ENCODE results near the gene CTTN.

Gene CTTN

DNA sequence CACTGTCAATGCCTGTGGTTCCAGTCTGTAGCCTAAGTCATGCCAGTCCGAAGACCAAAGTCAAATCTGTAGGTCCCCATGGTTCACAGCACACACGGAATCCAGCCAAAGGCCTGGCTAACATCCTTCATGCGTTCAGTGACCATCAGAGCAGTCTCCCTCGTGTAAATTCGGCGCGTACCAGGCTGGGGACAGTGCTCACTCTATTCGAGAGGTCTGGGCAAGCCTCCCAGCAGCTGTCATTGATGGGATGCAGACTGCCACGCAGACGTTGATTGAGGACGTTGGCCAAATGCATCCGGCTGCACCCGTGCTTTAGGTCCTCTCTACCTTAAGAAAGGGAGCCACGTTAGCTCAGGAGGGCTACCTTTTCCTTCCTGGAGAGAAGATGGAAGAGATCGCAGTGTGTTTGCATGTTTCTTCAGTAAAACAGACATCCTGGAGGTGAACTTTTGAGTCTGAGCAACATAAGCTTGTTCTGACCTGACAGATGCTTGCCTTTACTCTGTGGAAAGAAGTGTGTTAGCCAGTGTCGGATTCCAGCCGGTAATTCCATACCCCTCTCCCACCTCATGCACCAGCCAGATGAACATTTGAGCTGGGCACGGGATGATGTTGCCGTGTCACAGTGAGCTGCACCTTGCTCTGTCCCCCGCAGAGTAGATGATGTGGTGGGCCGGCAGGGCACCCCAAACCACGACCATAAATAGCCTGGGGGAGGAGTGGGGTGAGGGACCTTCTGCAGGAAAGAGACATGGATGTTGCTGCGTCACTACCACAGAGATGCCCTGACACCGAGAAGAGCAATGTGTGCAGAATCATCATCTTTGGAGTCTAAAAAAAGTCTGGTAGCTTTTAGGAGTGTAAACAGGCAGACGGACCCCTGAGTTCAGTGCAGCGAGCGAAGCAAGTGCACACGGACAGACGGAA lies 12.2 kb downstream of the CTTN start:
- no peak for DNase-seq

DNA sequence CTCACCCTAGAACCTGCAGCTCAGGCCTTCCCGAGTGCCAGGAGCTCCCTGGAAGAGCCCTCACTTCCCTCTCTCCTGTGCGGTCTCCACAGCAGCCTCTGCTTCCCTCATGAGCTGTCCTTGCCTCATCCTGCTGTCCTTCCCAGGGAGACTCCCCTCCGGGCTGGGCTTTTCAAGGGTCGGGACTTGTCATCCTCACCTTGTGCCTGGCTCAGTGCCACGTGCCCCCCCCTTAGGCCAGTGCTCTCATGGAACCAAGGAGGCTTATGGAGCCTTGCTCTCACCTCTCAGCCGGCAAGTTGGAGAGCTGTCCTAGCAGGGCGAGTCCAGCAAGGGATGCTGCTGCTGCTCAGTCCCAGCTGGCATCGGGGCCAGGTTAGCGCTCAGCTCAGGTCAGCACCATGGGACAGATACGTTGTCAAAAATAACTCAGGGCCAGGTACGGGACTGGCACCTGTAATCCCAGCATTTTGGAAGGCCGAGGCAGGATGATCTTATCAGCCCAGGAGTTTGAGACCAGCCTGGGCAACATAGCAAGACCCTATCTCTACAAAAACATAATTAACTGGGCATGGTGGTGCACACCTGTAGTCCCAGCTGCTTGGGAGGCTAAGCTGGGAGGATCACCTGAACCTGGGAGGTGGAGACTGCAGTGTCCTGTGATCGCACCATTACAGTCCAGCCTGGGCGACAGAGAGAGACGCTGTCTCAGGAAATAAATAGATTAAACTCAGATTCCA lies 13.6 kb downstream of the CTTN start:
- DNase-seq = no peak

DNA sequence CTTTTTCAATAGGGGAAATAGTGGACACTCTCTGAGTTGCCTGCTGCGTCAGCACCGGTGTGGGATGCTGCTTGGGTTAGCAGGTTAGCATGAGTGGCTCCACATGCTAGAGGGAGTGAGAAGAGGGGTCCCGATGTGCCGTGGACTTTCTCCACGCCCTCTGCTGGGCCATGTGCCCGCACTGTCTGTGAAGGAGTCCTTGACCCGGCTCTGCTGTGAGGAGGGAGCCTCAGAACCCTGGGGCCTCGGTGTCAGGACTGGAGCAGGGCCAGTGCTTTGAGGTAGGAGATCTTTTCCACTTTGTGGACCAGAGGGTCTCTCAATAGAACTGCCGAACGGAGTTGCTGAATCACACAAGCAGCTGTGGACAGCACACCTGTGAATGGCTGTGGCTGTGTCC lies 14.8 kb downstream of the CTTN start:
- no peak for DNase-seq

DNA sequence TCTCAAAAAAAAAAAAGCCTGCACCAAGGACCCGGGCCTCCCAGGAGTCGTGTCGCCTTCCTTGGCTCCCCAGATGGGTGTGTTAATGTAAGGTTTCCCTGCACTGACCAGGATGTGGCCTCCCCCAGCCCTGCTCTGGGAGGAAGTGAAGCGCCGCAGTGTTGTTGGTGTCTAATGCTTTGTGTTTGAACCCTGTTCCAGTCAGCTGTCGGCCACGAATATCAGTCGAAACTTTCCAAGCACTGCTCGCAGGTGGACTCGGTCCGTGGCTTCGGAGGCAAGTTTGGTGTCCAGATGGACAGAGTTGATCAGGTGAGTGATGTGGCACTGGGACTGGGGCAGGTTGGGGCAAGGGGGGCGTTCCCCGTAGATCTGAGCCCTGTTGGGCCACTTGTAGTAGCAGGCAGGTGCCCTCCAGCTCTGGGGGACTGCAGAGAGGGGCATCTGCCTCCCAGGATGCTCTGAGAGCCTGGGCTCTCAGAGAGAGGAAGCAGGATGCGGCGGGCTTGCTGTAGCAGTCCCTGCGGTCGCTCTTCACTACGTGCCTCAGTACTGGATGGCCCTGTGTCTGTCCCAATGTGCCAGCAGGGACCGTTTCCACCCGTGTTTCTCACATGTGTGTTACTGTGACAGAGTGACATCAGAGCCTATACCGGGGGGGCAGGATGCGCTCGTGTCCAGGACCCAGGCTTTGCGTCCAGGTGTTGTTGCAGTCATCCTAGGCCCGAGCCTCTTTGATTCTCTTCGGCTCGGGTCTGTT lies 16.2 kb downstream of the CTTN start:
- DNase-seq = no peak

DNA sequence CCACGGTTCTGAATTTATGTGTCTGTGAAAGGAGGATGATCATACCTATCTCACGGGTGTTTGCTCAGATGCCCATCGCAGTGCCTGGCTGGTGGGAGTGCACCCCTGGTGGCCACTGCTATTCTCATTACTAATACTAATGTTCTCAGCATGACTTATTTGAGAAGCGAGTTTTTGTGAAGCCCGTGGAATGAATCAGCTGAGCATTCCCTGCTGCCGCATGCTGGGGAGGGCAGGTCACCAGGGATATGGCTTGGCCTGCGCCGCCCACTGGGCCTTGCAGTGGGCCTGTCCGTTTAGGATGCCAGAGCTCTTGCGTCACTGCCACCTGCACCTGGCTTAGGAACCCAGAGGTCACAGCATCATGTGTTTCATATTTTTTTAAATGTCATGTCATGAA lies 16.9 kb downstream of the CTTN start:
- DNase-seq = no peak

DNA sequence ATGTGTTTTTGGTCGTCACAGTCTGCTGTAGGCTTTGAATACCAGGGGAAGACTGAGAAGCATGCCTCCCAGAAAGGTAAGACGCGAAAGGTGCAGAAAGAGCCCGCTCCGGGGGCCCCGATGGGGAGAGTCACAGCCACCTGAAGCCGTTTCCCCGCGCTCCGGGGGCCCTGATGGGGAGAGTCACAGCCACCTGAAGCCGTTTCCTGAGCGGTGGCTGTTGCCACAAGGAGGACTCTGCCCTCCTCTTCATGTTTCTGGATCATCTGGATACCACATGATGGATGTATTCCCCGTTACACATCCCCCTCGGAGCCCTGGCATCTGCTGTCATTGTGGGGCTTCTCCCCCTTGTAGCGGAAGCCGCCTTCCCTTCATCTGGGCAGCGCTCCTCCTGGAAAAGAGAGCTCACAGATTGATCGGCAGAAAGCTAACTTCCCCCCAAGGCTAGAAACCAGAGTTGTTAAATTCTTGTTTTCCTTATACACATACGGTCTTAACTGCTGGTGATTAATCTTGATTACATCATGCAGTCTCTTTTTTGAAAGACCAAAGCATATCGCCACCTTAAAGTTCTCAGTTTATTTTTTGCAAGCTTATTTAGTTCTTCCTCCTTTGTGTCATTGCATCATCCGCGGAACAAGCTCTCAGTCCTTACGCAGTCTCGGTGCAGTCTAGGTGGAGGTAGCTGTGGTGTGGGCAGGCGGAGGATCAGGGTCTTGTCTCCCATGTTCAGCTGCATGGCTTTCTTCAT lies 17.5 kb downstream of the CTTN start:
- DNase-seq = no peak

DNA sequence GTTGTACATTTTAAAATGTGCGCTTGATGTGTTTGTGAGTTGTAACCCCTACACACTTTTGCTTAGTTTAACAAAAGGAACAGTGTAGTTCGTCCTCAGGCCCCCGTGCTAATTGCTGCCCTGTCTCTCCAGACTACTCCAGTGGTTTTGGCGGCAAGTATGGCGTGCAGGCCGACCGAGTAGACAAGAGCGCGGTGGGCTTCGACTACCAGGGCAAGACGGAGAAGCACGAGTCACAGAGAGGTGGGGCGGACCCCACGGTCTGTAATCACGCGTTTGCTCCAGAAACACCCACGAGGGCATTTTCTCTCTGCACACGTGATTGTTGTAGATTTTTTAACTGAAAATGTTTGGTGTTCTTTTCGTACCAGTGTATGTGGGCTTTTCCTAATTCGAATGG lies 18.6 kb downstream of the CTTN start:
- no peak for DNase-seq

DNA sequence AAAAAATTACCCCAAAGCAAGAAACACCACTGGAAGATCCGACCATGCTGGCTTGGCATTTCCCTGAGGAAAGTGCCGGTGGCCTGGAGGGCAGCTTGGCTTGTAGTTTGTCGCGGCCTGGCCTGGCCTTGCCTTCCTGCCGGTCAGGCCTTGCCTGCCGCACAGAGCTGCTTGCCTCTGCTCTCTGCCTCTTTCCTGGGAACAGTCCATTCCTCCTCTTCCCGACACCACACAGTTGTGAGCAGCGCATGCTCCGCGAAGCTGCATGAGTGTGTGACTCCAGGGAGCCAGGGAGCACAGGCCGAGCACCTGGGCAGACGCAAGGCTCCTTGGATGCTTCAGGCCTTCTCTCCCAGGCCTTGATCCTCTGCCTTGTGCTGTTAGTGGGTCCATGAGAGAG lies 19.8 kb downstream of the CTTN start:
- no peak for DNase-seq

DNA sequence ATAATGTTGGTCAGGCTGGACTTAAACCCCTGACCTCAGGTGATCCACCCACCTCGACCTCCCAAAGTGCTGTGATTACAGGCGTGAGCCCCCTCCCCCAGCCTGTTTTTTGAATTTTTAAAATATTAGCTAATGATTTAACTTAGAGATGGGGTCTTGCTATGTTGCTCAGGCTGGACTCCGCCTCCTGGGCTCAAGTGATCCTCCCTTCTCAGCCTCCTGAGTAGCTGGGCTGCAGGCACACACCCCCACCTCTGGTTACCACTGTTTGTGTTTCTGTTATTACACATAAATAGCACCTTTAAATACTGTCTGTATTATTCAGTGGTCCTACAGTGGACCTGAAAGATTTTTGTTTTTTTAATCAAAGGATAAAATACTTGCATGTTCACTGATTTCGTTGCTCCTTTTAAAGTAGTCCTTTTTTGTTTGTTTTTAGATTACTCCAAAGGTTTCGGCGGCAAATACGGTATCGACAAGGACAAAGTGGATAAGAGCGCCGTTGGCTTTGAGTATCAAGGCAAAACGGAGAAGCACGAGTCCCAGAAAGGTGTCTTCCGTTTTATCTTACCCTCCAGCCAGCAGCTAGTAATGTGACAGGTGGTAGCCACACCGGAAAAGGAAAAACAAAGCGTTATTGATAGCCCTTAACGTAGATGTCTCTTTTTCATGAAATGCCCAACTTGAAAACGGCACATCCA lies 21.1 kb downstream of the CTTN start:
- DNase-seq = no peak

DNA sequence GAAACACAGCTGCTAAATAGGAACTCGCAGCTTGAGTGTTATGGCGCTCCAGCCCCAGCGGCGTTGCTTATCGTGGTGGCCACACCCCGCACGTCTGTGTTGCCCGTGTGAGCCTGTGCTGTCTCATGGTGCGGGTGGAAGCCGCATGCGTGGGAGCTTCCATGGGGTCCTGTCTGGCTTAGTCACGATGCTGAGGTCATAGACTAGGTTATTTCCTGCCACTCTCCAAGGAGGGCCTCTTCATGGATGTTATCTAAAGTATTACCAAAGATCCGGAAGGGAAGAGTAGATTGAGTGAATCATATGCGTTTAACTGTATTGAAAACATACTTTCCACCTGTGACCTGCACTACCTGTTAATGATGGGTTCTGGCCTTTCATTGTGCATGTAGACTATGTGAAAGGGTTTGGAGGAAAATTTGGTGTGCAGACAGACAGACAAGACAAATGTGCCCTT lies 21.7 kb downstream of the CTTN start:
- no peak for DNase-seq

DNA sequence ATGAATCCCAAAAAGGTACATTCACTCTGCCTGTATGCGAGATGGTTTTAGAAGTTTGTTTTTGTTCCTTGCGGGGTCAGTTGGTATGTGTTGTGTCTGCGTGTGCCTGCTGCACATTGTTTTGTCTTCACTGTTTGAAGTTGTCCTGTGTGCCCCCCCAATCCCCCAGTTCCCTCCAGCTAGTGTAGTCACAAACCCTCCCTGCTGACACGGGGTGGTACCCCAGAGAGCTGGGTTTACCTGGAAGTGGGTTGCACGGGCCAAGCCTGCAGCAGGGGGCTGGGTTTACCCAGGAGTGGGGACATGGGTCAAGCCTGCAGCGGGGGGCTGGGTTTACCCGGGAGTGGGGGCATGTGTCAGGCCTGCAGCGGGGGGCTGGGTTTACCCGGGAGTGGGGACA lies 22.2 kb downstream of the CTTN start:
- no peak for DNase-seq

DNA sequence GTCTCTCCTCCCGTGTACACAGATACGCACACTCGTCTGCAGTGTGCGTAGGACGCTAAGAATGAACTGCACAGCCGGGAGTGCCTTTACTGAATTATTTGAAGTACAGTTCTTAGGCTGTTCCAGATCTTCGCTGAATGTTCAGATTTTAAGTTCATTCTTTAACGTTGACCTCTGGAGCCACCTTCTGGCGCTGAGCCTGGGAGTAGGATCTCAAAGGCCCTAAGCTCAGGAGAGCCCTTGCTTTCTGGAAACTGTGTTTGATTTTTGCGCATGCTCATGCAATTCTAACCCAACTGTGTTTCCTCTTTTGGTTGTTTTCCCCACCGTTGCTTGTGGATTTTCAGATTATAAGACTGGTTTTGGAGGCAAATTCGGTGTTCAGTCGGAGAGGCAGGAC lies 22.8 kb downstream of the CTTN start:
- DNase-seq = no peak

DNA sequence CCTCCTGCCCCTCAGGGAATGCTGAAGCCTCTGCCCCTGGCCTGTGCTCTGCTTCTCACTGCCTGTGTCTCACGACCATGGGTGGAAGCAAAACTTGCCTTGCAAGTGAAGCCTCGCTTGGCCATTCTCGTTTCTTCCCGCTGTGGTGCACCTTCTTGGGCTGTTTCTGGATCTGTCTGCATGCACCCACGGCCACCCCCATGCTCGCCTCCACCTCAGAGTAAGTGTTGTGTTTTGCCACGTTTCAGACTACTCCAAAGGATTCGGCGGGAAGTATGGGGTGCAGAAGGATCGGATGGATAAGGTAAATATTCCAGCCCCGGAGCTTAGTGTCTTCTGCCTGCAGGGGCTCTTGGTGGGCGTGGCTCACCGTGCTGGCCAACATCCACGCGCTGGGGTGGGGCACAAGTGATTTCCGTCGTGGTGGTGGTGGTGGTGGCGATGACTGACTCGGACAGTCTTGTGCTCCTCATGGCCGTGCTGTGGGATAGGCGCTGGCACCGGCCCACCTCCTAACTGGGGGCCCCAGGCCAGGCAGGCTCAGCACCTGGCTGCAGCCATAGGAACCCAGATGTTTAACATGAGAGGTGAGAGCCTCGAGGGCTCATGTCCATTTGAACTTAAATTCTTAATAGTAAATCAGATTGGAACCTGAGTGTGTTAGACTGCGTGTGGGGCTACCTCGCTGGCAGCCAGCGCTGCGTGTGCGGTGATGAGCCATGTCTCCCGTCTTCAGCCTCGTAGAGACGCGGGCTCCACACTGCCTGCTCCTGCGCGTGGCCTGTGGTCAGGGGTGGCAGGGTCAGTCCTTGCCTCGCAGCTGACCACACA lies 24.6 kb downstream of the CTTN start:
- no peak for DNase-seq

DNA sequence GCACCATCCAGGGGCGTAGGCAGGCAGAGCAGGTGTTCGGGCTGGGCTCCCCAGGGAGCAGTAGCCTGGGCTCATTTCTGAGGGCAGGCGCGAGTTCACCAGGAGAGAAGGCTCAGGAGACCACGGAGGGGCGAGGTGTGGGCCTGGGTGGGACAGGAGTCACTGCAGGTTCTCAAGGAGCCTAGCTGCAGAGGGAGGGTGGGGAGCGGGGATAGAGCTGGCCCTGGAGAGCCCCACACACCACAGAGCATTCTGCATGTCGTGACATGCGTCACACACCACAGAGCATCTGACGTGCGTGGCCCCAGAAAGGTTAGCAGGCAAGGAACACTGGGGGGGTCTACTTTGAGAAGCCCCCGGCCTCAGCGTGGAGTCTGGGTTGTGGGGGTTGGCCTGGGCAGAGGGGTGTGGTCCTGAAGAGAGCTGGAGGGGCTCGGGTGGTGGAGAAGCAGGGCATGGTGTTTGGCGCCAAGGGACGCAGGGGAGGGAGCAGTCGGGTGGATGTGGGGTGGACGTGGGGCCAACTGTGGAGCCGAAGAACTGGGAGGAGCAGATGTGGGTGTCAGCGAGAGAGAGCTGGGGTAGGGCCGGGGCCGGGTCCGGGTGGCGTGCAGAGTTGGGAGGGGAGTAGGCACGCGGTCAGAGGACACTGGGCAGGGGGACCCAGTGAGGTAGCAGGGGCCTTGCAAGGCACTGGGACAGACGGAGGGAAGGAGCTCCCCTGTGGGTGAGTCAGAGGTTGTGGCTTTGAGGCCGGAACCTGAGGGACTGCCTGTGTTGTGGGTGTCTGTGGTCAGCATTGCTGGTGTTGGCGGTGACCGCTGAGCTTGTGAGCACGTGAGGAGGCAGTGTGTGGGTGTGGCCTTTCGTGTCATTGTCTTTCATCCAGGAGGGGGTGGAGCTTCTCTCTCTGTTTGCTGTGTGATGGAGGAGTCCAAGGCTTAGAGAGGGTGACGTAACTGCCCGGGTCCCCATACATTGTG lies 25.5 kb downstream of the CTTN start:
- DNase-seq = no peak

DNA sequence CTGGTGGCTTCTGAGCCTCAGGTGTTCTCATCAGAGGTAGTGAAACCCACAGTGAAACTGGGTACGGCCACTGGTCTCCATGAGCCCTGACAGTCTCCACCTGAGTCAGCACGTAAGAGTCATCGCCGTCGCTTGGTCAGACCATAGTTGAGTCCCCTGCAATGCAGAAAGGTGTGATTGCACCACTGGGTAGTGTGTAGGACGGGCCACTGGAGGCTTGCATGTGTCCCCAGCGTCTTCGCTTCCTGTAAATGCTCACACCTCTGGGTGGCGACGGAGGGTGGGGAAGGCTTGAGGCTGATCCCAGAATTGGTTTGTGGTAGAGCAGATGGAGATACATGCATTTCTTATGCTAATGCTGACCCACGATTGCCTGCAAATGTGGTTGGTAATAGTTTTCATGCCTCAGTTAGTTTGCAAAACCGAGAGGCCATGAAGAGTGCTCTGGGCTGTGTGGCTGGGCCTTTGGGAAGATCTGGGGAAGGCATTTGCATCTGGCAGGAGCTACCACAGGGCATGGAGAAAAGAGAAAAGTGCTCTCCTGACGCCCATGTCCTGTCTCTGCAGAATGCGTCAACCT lies 26.5 kb downstream of the CTTN start:
- DNase-seq = no peak

DNA sequence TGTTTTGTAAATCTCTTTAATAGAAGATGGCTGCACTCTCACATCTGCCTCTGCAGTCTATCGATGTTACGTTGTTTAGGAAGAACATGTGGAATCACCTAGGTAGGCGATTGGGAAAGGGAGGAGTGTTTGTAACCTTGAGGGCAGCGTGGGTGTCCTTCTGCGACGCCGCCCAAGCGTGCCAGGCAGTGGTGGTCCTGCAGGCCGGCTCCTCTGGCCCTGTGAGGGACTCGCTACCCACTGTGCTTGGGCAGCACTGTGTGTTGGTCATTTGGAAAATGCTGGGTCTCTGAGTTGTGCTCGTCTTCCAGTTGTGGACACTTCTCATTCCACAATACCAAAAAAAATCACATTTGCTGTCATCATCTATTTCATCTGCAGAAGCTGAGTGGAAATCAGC lies 29.1 kb downstream of the CTTN start:
- DNase-seq = no peak

DNA sequence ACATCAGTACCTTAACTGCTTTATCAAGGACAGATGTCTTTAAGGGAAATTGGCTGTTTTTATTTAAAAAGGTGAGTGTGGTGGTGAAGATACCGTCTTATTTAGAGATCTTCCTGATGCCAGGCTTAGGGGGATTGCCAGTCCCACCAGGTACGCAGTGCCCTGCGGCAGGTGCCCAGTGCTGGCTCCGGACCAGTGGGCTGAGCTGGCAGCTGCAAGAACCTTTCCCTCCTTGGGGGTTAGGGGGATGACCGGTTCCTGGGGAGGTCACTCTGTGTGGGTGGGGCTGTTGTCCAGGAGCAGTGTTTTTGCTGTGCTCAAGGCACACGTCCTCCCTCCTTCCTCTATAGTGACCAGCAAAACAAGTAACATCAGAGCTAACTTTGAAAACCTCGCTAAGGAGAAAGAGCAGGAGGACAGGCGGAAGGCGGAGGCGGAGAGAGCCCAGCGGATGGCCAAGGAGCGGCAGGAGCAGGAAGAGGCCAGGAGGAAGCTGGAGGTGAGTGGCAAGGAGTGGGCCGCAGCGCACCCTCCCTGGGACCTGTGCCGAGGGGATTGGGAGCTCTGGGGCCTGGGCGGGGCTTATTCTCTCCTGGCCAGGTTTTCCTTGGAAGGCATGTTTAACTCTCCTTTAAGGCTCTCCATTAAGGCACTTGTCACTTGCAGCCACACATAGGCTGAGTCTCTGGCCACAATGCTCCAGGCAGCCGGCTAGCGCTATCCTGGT lies 30.5 kb downstream of the CTTN start:
- no peak for DNase-seq

DNA sequence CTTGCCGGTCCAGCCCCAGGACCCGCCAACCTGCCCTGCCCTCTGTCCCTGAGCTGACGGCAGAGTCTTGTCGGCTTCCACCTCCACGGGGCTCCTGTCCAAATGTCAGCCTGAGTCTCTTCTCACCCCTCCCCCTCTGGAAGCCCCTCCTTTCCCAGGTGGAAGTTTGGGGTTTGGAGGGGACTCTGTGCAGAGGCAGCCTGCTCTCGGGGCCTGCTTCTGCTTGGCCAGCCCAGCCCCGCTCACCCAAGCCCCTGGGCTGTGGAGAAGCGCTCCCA lies 31.0 kb downstream of the CTTN start:
- no peak for DNase-seq
